GM12878 (cell line): ENCODE results near the gene LSMEM2. TPM values are rescaled to one million over a fixed set of nuclear protein-coding genes. Genes with fewer than 3 reads are reported as not detected.

Experiments used
- ATF7 ChIP-seq: fragments of 450-650 bp; IDR thresholded peaks from 2 replicates; pipeline ENCODE4 v1.6.1; 2016; ENCODE audit warnings: low read depth, mild to moderate bottlenecking
- BCL3 ChIP-seq: IDR thresholded peaks from 2 replicates; pipeline ENCODE4 v1.6.1; 2011; ENCODE audit warnings: borderline replicate concordance, low read depth, mild to moderate bottlenecking, moderate library complexity, low read length; ENCODE audit not compliant: insufficient read depth, poor library complexity, severe bottlenecking
- BHLHE40 ChIP-seq, 2 experiments: fragments of 450-650 bp in 1 of 2; IDR thresholded peaks; 2 replicates each; pipeline ENCODE4 v1.6.1; 2011 to 2017; ENCODE audit warnings: low read depth in 2 of 2, borderline replicate concordance in 1 of 2, improper control_type of control experiment in 1 of 2, low read length in 1 of 2, mild to moderate bottlenecking in 1 of 2
- CBX3 ChIP-seq: fragments of 200-600 bp; sonication (generic); IDR thresholded peaks from 2 replicates; pipeline ENCODE4 v1.6.1; 2016; ENCODE audit warnings: low read depth, borderline replicate concordance
- CBX5 ChIP-seq: sonication (generic); IDR thresholded peaks from 2 replicates; pipeline ENCODE4 v1.6.1; 2016; ENCODE audit warnings: low read depth, moderate library complexity, mild to moderate bottlenecking, inconsistent platforms
- CHD1 ChIP-seq: IDR thresholded peaks from 2 replicates; pipeline ENCODE4 v1.6.1; 2012; ENCODE audit warnings: low read depth, low read length, improper control_type of control experiment
- FOS ChIP-seq: IDR thresholded peaks from 3 replicates; pipeline ENCODE4 v1.6.1; 2011; ENCODE audit warnings: borderline replicate concordance; ENCODE audit not compliant: insufficient read length; ENCODE audit errors: extremely low read depth
- HCFC1 ChIP-seq: fragments of 150-350 bp; IDR thresholded peaks from 2 replicates; pipeline ENCODE4 v1.6.1; 2014; ENCODE audit warnings: low read length
- IRF4 ChIP-seq: IDR thresholded peaks from 2 replicates; pipeline ENCODE4 v1.6.1; 2011; ENCODE audit warnings: low read depth, low read length
- JUNB ChIP-seq: IDR thresholded peaks from 2 replicates; pipeline ENCODE4 v1.6.1; 2016; ENCODE audit warnings: antibody characterized with exemption, mild to moderate bottlenecking
- KAT2A ChIP-seq: conservative IDR thresholded peaks from 2 replicates; pipeline ENCODE4 v1.6.1; 2011; ENCODE audit warnings: low read depth, low read length; ENCODE audit not compliant: control insufficient read depth
- KLF5 ChIP-seq: fragments of 450-650 bp; IDR thresholded peaks from 2 replicates; pipeline ENCODE4 v1.6.1; 2014; ENCODE audit warnings: mild to moderate bottlenecking; ENCODE audit not compliant: partially characterized antibody
- NR2C1 ChIP-seq: fragments of 450-650 bp; IDR thresholded peaks from 2 replicates; pipeline ENCODE4 v1.6.1; 2017; ENCODE audit warnings: antibody characterized with exemption, mild to moderate bottlenecking, moderate library complexity
- PAX8 ChIP-seq: fragments of 450-650 bp; IDR thresholded peaks from 2 replicates; pipeline ENCODE4 v1.6.1; 2017; ENCODE audit warnings: mild to moderate bottlenecking, moderate library complexity
- RCOR1 ChIP-seq: conservative IDR thresholded peaks from 2 replicates; pipeline ENCODE4 v1.6.1; 2012; ENCODE audit warnings: low read depth, low read length, improper control_type of control experiment
- RELA ChIP-seq: fragments of 450-650 bp; IDR thresholded peaks from 2 replicates; pipeline ENCODE4 v1.8.0; 2014; ENCODE audit warnings: borderline replicate concordance; ENCODE audit not compliant: partially characterized antibody
- RFX5 ChIP-seq: IDR thresholded peaks from 2 replicates; pipeline ENCODE4 v1.6.1; 2011; ENCODE audit warnings: low read depth, low read length, improper control_type of control experiment
- SIX5 ChIP-seq: IDR thresholded peaks from 2 replicates; pipeline ENCODE4 v1.6.1; 2011; ENCODE audit warnings: mild to moderate bottlenecking, low read depth, low read length, moderate library complexity; ENCODE audit not compliant: severe bottlenecking
- SMAD1 ChIP-seq: fragments of 450-650 bp; IDR thresholded peaks from 2 replicates; pipeline ENCODE4 v1.6.1; 2018; ENCODE audit warnings: mild to moderate bottlenecking, low read depth; ENCODE audit not compliant: partially characterized antibody
- SPI1 ChIP-seq: IDR thresholded peaks from 2 replicates; pipeline ENCODE4 v1.6.1; 2011; ENCODE audit warnings: low read depth, mild to moderate bottlenecking, low read length, moderate library complexity, borderline replicate concordance; ENCODE audit not compliant: insufficient read depth
- TBL1XR1 ChIP-seq: IDR thresholded peaks from 2 replicates; pipeline ENCODE4 v1.6.1; 2012; ENCODE audit warnings: low read depth, low read length, improper control_type of control experiment
- TCF12 ChIP-seq: IDR thresholded peaks from 2 replicates; pipeline ENCODE4 v1.6.1; 2011; ENCODE audit warnings: low read depth, mild to moderate bottlenecking, low read length
- TCF7 ChIP-seq: IDR thresholded peaks from 2 replicates; pipeline ENCODE4 v1.6.1; 2014; ENCODE audit warnings: antibody characterized with exemption, borderline replicate concordance
- WRNIP1 ChIP-seq: IDR thresholded peaks from 2 replicates; pipeline ENCODE4 v1.6.1; 2011; ENCODE audit warnings: low read depth, low read length, improper control_type of control experiment, borderline replicate concordance
- YBX1 ChIP-seq: fragments of 450-650 bp; IDR thresholded peaks from 2 replicates; pipeline ENCODE4 v1.6.1; 2016; ENCODE audit warnings: antibody characterized with exemption
- ZNF24 ChIP-seq: fragments of 450-650 bp; IDR thresholded peaks from 2 replicates; pipeline ENCODE4 v1.6.1; 2017; ENCODE audit warnings: antibody characterized with exemption, mild to moderate bottlenecking
- ZNF274 ChIP-seq: IDR thresholded peaks from one replicate; pipeline ENCODE4 v1.8.0; 2011; ENCODE audit not compliant: insufficient read length, insufficient read depth
- ZNF622 ChIP-seq: fragments of 450-650 bp; IDR thresholded peaks from 2 replicates; pipeline ENCODE4 v1.6.1; 2017; ENCODE audit warnings: mild to moderate bottlenecking, inconsistent platforms
- polyA plus RNA-seq, 11 experiments: library from polyadenylated mRNA; depleted of rRNA in 4 of 11; unstranded in 6 of 11; stranded (reverse) in 5 of 11; fragments of >200 nt; fragmentation: Nextera tagmentation in 4 of 11; fragmentation: Illumina TruSeq in 1 of 11; extraction: Ambion mirVana in 4 of 11; extraction: Trizol in 1 of 11; gene quantifications; 1 replicate in 1 of 11; 2 replicates in 10 of 11; pipeline versions ENCODE4 v1.2.1 to v1.2.3, GENCODE V29; 2011 to 2016; ENCODE audit warnings: inconsistent platforms in 2 of 11, missing spikeins in 2 of 11, low read depth in 1 of 11
- total RNA-seq, 4 experiments: library from RNA; depleted of rRNA in 3 of 4; stranded (reverse); fragments of >200 nt in 3 of 4; fragmentation: Illumina TruSeq in 1 of 4; extraction: Trizol in 1 of 4; gene quantifications; 2 replicates each; pipeline versions ENCODE4 v1.2.1 to v1.2.3, GENCODE V29; 2013 to 2021
- TF ChIP-seq, protein P1 (sequence below): IDR thresholded peaks from 2 replicates; pipeline ENCODE4 v1.6.1; 2011; ENCODE audit warnings: borderline replicate concordance, low read depth, mild to moderate bottlenecking, moderate library complexity, mixed read lengths, low read length; ENCODE audit not compliant: insufficient read depth; ENCODE audit errors: extremely low read length

LSMEM2 gene
- total and polyA plus RNA-seq, 10 of the 15 experiments (the other 5 are each of a cell fraction or from before 2014, with no cell fraction given), result 0.17 TPM; not detected in 9

- no peak for TF ChIP-seq CHD1
- TF ChIP-seq JUNB, result no peak
- TF ChIP-seq SPI1, result peak; percentile 74
- no peak for TF ChIP-seq ZNF24
- no peak for TF ChIP-seq KLF5
- no peak for TF ChIP-seq TCF7
- TF ChIP-seq SMAD1, result no peak
- TF ChIP-seq TCF12, result no peak; the same call in 1 of the 2 replicates
- TF ChIP-seq KAT2A, result no peak
- no peak for TF ChIP-seq ZNF622
- peak; percentile 49; the same call in 1 of the 2 replicates for TF ChIP-seq RFX5
- no peak for TF ChIP-seq TBL1XR1
- TF ChIP-seq BCL3, result peak; percentile 10
- no peak for TF ChIP-seq RCOR1
- no peak for TF ChIP-seq PAX8
- TF ChIP-seq BHLHE40 (IDR thresholded peaks at IDR 0.05; ENCODE audit: borderline replicate concordance in 1 of 2, low read depth in 2 of 2, low read length in 1 of 2), result peak; percentile 49 to 84; a peak in 3 of 4 replicates
- TF ChIP-seq FOS, result no peak
- TF ChIP-seq ATF7, result no peak
- TF ChIP-seq CBX3, result no peak
- TF ChIP-seq ZNF274, result no peak
- TF ChIP-seq NR2C1, result no peak
- TF ChIP-seq RELA, result no peak
- TF ChIP-seq HCFC1, result peak; percentile 59
- TF ChIP-seq CBX5, result no peak
- TF ChIP-seq SIX5, result peak; percentile 27
- no peak for TF ChIP-seq YBX1
- TF ChIP-seq, protein P1, sequence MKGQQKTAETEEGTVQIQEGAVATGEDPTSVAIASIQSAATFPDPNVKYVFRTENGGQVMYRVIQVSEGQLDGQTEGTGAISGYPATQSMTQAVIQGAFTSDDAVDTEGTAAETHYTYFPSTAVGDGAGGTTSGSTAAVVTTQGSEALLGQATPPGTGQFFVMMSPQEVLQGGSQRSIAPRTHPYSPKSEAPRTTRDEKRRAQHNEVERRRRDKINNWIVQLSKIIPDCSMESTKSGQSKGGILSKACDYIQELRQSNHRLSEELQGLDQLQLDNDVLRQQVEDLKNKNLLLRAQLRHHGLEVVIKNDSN, result no peak
- TF ChIP-seq WRNIP1, result no peak
- TF ChIP-seq IRF4, result 0 out of 2 replicates have a peak, but pooled peaks have one; percentile 37
Observed at GRCh38 chr3:50327943-50328691, 49.2 kb downstream of the LSMEM2 start, which contains the start of gene TUSC2 (continued).
